ENCODE measurements around the gene PON1. TPM values are rescaled to one million over a fixed set of nuclear protein-coding genes. Genes with fewer than 3 reads are reported as not detected.

PON1 gene
- total and polyA plus RNA-seq, 2 donors from 2014 or later: 0.28 TPM; not detected in 1

- no peak overlapping the region for H3K27ac ChIP-seq (ENCODE audit: low read depth in 2 of 2, low read length in 2 of 2)
- no peak for TF ChIP-seq CTCF (IDR thresholded peaks at IDR 0.05; ENCODE audit: borderline replicate concordance, extremely low read depth, insufficient read depth)
- no peaks in the 10 kb centered on the region for H3K36me3 ChIP-seq (ENCODE audit: control insufficient read depth in 2 of 3, insufficient read depth in 3 of 3, low read length in 3 of 3)
- intact Hi-C loops (cut with DNase I): no loop called here
- no peaks in the 10 kb centered on the region for H3K9me3 ChIP-seq (ENCODE audit: control insufficient read depth in 2 of 3, insufficient read depth in 1 of 3, low read length in 3 of 3)
- no peaks in the 10 kb centered on the region for H3K4me1 ChIP-seq (ENCODE audit: control insufficient read depth in 2 of 3, insufficient read depth in 2 of 3, low read depth in 1 of 3, low read length in 3 of 3)
- no peak overlapping the region for H3K9ac ChIP-seq (ENCODE audit: low read length in 3 of 3)
- FAIRE-seq (no peak), DNase-seq (no peak)
- H3K27me3 ChIP-seq (ENCODE audit: control insufficient read depth, insufficient read depth, low read length): no peaks in the 10 kb centered on the region
- H3K4me3 ChIP-seq (ENCODE audit: low read length in 3 of 3): no peak overlapping the region
Measured at GRCh38 chr7:95327356-95327755, 3.0 kb upstream of the PON1 start.

GRCh38 chr7:95323410-95324129 lies 762 bp downstream of the PON1 start:
- TF ChIP-seq CTCF (IDR thresholded peaks at IDR 0.05; ENCODE audit: borderline replicate concordance, extremely low read depth, insufficient read depth): no peak
- DNase-seq: no peak
- intact Hi-C loops (cut with DNase I): no loop called here
- Histone ChIP-seq H3K4me1 (ENCODE audit: control insufficient read depth in 2 of 3, insufficient read depth in 2 of 3, low read depth in 1 of 3, low read length in 3 of 3) (no peaks in the 10 kb centered on the region), H3K4me3 (ENCODE audit: low read length in 3 of 3) (no peak overlapping the region), H3K36me3 (ENCODE audit: control insufficient read depth in 2 of 3, insufficient read depth in 3 of 3, low read length in 3 of 3) (no peaks in the 10 kb centered on the region), H3K27me3 (ENCODE audit: control insufficient read depth, insufficient read depth, low read length) (no peaks in the 10 kb centered on the region), H3K9ac (ENCODE audit: low read length in 3 of 3) (no peak overlapping the region), H3K9me3 (ENCODE audit: control insufficient read depth in 2 of 3, insufficient read depth in 1 of 3, low read length in 3 of 3) (no peaks in the 10 kb centered on the region), H3K27ac (ENCODE audit: low read depth in 2 of 2, low read length in 2 of 2) (no peak overlapping the region)
- no peak for FAIRE-seq

- H3K9ac ChIP-seq (ENCODE audit: low read length in 3 of 3): no peak overlapping the region
- no peaks in the 10 kb centered on the region for H3K36me3 ChIP-seq (ENCODE audit: control insufficient read depth in 2 of 3, insufficient read depth in 3 of 3, low read length in 3 of 3)
- DNase-seq: no peak
- H3K27ac ChIP-seq (ENCODE audit: low read depth in 2 of 2, low read length in 2 of 2): no peak overlapping the region
- H3K4me1 ChIP-seq (ENCODE audit: control insufficient read depth in 2 of 3, insufficient read depth in 2 of 3, low read depth in 1 of 3, low read length in 3 of 3): no peaks in the 10 kb centered on the region
- H3K9me3 ChIP-seq (ENCODE audit: control insufficient read depth in 2 of 3, insufficient read depth in 1 of 3, low read length in 3 of 3): no peaks in the 10 kb centered on the region
- H3K4me3 ChIP-seq (ENCODE audit: low read length in 3 of 3): no peak overlapping the region
- no peaks in the 10 kb centered on the region for H3K27me3 ChIP-seq (ENCODE audit: control insufficient read depth, insufficient read depth, low read length)
- no peak for FAIRE-seq
- TF ChIP-seq CTCF (IDR thresholded peaks at IDR 0.05; ENCODE audit: borderline replicate concordance, extremely low read depth, insufficient read depth): no peak
- intact Hi-C loops (cut with DNase I): no loop called here
Measured at GRCh38 chr7:95322854-95323253, 1.5 kb downstream of the PON1 start.

GRCh38 chr7:95322396-95322795 lies 1.9 kb downstream of the PON1 start:
- no peaks in the 10 kb centered on the region for H3K27me3 ChIP-seq (ENCODE audit: control insufficient read depth, insufficient read depth, low read length)
- H3K27ac ChIP-seq (ENCODE audit: low read depth in 2 of 2, low read length in 2 of 2): no peak overlapping the region
- no peaks in the 10 kb centered on the region for H3K9me3 ChIP-seq (ENCODE audit: control insufficient read depth in 2 of 3, insufficient read depth in 1 of 3, low read length in 3 of 3)
- H3K4me1 ChIP-seq (ENCODE audit: control insufficient read depth in 2 of 3, insufficient read depth in 2 of 3, low read depth in 1 of 3, low read length in 3 of 3): no peaks in the 10 kb centered on the region
- TF ChIP-seq CTCF (IDR thresholded peaks at IDR 0.05; ENCODE audit: borderline replicate concordance, extremely low read depth, insufficient read depth): no peak
- intact Hi-C loops (cut with DNase I): no loop called here
- DNase-seq (no peak), FAIRE-seq (no peak)
- H3K9ac ChIP-seq (ENCODE audit: low read length in 3 of 3): no peak overlapping the region
- H3K4me3 ChIP-seq (ENCODE audit: low read length in 3 of 3): no peak overlapping the region
- no peaks in the 10 kb centered on the region for H3K36me3 ChIP-seq (ENCODE audit: control insufficient read depth in 2 of 3, insufficient read depth in 3 of 3, low read length in 3 of 3)
